Hematopoietic multipotent progenitor cell (in vitro differentiated cells): ENCODE data around the gene SMARCD2. TPM values are rescaled to one million over a fixed set of nuclear protein-coding genes. Genes with fewer than 3 reads are reported as not detected.

Experiments used
- DNase-seq, 3 donors: peaks; one replicate each; pipeline ENCODE4 v3.0.0-alpha.2; 2011 to 2015; ENCODE audit warnings: low read depth in 2 of 3, low spot score in 2 of 3
- total RNA-seq: library from RNA; depleted of rRNA; stranded (reverse); fragments of >200 nt; gene quantifications from one replicate; pipeline ENCODE4 v1.2.3, GENCODE V29; 2012

SMARCD2 gene
- total RNA-seq, 1 donor, result 211 TPM

DNA sequence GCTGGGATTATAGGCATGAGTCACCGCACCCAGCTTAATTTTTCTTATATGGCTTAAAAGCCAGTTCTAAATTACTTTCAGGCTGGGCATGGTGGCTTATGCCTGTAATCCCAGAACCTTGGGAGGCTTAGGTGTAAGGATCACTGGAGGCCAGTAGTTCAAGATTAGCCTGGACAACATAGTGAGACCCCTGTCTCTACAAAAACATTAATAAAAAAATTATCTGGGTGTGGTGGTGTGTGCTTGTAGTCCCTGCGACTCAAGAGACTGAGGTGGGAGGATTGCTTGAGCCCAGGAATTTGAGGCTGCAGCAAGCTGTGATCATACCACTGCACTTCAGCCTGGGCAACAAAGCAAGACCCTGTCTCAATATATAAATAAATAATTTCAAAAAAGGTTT, 10.8 kb upstream of the SMARCD2 start:
- no peak for DNase-seq

DNA sequence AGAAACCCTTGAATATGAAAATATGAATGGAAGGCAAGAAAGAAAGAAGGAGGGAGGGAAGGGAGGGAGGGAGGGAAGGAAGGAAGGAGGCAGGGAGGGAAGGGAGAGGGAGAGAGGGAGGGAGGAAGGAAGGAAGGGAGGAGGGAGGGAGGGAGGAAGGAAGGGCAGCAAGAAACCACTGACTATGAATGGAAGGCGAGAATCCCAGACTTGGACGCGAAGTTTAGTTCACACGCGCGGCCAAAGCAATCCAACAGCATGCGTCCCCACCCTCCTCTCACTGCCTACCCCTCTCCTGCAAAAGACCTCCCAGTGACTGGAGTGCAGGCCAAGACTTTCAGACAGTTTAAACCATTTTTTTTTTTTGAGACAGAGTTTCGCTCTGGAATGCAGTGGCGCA, 7.9 kb upstream of the SMARCD2 start:
- DNase-seq, result no peak

DNA sequence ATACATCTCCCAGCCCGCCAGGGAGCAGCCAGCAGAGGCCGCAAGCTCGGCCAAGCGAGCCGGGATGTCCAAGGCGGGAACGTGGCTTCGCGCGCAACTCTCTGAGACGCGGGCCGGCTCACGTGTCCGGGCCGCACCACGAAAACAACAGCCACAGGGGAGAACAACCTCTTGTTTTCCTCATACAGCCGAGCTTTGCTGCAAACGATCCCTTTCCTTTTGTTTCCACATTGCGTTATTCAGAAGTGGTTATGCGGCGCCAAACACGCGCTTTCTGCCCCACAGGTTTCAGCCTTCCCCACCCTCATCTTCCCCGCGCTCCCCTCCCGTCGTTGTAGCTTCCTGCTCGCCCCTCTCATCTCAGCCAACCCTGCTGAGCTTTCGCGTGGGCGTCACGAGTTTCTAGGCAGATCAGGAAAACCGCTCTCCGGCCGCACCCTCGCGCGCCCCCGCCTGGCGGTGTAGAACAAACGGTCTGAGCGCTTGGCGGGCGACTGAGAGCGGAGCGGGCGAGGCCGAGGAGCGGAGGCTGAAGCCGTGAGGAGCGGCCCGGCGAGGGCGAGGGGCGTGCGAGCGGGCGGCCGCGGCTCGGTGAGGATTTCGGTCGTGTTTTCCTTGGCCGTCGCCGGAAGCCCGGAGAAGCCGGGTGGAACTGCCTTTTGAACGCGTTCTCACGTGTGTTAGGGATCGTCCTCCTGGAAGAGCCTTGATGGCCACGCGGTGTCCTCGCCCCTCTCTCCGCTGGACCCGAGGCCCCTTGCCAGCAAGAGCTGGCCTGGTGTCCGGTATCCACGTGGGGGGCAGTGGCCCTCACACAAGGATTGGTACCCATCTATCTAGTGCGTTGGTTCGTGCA, 6.6 kb upstream of the SMARCD2 start:
- peak; percentile 91 to 97 (median 96) for DNase-seq

DNA sequence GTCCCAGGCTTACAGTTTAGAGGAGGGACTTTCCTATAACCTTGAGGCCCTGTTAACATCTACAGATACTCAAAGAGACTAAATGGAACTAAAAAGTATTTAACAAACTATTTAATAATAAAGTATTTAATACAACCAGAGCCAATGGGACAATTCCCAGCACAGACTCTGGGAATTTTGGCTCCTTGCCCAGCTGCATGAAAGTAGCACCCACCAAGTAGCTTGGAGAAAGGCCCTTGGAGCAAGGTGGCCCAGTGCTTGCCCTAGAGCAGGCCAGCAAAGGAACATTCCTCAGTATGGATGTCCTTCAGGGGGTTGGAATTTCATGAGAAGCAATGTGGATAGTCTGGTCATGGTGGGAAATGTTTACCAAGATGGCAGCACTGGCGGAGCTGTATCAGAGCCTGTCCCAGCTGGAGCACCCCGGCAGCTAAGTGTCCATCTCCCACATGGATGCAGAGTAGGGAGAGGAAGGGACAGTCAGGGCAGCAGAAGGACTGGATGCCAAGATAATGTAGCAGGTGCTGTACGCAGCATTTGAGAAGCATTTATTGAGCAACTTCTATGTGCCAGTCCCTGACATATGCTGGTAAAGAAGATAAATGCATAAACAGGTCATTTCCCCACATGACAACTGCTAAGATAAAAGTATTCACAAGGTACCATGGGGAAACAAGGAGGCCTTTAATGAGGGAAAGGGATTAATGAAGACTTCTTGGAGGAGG, 5.2 kb upstream of the SMARCD2 start:
- no peak for DNase-seq

DNA sequence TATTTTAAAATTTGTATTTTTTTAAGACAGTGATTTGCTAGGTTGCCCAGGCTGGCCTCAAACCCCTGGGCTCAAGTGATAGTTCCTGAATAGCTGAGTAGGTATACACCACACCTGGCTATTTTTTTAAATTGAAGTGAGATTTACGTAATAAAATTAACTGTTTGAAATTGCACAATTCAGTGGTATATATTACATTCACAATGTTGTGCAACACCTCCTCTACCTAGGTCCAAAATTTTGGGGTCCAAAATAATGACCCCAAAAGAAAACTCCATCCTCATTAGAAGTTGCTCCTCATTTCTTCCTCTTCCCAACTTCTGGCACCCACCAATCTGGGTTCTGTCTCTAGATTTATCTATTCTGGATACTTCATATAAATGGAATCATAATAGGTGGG, 3.0 kb upstream of the SMARCD2 start:
- no peak for DNase-seq

DNA sequence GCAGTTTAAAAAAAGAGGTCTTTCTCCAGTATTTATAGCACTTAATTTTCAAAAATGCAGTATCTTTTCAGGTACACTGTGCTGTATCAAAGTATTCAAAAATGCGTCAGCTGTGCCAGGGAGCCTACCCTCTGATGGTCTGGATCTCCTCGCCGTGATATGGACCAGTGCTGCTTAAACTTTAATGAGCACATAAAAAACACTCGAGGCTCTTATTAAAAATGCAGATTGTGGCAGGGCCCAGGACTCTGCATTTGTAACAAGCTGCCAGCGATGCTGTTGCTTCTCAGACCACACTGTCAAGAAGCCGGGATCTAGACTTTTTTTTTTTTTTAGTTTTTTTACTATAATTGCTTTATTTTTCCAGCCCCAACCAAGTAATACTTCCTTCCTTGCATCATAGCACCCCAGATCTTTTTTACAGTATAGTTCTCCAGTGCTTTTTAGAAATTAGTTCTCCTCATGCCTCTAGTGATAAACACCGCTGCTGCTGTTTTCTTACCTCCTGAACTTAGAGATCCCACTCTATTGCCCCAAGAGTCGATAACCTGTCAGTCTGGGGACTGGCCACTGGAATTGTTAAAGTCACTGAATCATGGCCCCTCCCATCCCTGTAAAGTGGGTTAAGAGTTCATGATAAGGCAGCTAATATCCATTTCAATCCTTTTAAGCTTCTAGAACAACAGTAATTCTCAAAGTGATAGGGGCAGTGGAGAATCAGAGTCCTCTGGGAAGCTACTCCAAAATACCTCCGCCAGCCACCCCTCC, 1.6 kb upstream of the SMARCD2 start:
- DNase-seq, result no peak

DNA sequence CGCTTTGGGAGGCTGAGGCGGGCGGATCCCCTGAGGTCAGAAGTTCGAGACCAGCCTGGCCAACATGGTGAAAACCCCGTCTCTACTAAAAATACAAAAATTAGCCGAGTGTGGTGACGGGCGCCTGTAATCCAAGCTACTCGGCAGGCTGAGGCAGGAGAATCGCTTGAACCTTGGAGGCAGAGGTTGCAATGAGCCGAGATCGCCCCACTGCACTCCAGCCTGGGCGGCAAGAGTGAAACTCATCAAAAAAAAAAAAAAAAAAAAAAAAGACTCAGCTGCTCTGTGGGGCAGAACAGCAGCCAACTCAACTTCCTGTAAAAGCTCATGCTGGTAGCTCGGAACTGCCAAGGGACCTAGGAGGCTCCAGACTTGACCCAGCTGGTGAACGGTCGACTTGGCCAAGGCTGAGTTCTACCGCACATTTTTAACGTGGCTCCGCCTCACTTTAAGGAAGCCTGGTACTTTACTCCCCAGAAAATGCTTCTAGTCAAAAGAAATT, 953 bp upstream of the SMARCD2 start:
- DNase-seq, result peak in 2 of 3 donors; percentile 80

DNA sequence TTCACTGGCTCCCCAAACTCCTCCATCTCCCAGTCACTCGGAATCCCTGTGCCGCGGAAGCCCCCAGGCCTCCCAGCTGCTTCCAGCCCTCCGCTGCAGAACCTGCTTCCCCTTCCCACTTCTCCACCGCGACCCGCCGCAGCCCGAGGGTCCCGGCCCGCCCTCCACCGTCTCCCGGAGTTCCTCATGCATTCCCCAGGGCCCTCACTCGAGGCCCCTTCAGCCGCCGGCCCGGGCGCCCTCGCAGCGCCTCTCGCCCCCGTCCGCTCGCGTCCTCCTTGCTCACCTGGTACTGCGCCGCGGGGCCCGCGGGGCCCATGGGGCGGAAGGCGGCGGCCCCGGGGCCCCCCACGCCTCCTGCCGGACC, 329 bp downstream of the SMARCD2 start:
- DNase-seq, result no peak

DNA sequence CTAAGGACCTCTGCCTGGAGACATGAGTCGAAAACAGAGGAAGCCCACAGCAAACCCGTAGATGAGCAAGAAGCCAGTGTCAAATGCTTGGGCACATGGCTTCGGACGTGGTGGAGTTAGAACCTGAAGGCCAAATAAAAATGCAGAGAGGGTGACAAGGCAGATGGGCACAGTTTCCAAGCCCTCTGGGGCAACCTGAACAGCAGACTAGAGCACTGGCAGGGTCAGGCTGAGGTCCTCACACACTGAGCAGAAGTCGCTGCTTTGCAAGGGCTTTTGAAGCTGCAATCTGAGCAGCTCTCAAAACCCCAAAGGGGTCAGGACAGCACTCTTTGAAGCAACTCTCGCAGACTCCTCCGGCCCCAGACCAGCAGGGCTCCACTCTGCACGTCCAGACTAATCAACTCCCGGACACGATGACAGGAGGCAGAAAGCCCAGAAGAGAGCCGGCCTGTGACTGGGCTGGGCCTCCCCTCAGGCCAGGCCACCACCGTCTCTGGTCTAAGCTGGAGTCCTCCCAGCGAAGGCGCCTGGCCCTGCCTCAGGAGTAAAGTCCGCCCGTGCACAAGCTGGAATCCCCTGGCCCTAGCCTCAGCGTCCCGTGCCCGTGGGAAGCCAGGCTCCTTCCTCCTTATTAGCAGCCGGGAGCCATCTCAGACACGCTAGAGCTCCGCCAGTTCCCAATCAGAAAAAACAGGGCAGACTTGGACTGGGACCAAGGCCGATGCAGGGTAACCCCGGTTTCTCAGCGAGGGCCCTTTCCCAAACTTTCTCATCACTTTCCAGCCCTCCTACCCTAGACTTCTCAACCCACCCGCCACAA, 924 bp downstream of the SMARCD2 start:
- no peak for DNase-seq

DNA sequence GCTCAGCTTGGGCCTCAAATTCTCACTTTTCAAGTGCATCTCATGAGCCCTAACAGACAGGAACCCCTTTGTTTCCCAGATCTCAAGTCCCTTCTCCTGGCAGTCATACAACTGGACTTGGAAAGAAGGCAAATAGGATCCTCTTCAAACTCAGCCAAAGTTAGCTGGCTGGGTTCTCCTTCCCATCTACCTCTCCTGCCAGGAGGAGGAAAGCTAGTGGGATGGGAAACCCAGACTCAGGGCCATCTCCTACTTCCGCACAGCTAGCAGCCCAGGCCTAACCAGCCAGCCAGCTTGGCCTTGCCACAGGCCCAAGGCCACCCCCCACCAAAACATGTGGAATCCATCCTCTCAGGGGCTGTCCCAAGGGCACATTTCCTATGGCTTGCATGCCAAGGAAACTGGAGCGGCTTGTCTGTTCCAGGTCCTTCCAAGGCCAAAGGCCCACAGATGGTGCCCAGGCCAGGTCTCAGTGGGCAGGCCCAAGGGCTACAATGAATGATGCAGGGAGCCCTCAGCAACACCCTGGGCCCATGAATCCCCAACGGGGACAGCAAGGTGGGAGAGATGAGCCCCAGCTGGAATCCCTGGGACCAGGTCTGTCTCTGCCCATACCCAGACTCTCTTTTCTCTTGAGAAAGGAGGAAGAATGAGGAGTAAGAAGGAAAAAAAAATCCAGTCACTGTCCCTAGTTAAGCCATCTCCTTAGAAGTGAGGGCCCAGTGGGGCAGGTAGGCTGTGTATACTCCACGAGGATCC, 1.7 kb downstream of the SMARCD2 start:
- DNase-seq, result no peak

DNA sequence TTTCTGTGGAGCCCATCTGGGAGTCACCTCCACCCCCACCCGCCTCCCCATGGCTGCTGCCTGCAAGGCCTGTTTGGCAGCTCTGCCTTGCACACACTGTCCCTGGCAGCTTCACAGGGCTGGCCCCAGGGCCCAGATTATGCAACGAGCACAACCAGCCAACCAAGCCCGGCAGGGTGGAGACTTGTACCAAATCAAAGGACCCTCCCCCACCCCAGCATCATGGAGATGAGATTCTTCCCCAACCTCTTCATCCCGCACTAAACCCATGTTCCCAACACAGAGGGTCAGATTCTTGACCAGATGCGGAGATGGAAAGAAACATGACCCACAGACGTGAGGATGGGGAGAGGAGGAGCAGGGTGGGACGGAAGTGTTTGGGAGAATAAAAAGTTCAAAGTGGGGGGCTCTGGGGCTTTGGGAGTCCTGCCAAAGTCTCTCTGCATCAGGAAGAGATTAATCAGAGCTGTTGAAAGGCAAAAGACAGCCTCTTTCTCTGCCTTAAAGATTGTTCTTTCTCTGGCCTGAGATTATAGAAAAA, 3.8 kb downstream of the SMARCD2 start:
- DNase-seq, result peak in 1 of 3 donors; percentile 32

DNA sequence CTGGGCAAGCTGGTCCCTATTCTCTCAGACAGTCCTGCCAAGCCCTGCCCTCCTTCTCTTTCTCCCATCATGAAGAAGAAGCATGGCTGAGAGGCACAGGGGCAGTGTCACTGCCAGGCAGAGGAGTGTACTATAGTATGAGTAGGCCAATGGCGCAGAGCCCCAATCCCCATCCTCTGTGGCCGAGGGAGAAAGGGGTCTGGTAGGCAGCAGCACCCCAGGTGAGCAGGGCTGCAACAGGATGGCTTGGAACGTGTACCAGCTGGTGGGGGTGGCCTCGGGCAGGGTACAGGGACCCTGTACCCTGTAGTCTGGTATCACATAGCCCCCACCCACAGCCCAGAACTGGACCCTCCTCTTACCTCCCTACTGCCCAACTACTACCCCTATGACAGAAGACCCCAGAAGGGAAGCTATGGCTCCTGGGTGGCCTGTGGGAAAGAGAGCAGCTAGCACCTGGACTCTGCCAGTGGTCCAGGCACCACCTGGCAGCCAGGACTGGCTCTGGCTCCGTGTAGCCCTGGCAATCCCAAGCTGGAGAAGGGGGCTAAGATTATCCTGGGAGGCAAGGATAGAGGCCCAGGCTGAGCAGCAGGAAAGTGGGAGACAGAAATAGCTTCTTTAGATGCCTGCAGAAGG, 4.4 kb downstream of the SMARCD2 start:
- no peak for DNase-seq

DNA sequence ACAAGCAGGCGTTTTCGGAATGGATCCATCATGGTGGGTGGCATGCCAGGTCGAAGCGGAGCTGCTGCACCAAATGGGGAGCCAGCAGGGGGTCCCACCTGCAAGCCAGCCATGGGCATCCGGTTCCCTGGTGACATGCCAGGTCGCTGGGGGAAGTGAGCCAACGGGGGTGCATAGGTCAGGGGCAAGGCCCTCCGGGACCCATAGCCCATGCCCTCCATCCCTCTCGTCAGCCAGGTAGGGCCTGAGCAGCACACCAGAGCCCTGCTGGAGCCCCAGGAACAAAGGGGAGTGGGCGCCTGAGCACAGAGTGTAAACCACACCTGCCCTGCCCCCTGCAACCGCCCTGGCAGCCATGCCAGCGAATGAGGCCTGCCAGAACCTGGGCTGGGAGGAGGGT, 5.0 kb downstream of the SMARCD2 start:
- DNase-seq, result no peak

DNA sequence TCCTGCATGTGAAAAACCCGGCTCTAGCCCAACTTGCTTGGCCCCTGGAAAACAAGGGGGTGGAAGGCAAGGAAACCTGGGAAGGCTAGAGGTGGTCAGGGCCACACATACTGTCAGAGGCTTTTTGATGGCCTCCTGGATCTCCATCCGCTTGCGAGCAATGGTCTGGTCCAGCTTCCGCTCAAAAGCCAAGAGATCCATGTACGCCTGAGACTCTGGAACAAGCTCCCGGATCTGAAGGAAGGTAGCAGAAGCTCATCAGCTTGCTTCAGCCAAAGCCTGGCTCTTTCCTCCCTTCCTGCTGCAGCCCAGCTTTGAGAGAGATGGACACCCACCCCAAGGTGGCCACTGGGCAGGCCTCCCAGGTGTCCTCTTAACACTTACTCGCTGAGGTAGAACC, 5.7 kb downstream of the SMARCD2 start:
- DNase-seq, result no peak

DNA sequence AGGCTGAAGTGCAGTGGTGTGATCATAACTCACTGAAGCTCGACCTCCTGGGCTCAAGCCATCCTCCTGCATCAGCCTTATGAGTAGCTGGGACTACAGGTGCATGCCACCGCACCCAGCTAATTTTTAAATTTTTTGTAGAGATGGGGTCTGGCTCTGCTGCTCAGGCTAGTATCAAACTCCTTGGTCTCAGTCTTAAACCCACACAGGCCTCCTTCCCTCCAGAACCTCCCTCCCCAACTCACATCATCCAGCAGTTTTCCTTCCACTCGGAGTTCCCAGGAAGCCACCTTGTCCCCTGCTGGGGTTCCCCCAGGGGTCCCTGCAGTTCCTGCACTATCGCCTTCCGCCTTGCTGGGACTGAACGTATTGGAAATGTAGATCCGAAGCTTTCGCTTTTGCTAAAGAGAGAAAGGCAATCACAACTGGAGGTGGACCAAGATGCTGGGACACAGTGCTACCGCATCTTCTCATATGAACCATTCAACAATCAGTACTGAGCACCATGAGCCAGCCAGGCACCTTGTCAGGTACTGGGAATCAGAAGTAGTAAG, 7.2 kb downstream of the SMARCD2 start:
- no peak for DNase-seq

DNA sequence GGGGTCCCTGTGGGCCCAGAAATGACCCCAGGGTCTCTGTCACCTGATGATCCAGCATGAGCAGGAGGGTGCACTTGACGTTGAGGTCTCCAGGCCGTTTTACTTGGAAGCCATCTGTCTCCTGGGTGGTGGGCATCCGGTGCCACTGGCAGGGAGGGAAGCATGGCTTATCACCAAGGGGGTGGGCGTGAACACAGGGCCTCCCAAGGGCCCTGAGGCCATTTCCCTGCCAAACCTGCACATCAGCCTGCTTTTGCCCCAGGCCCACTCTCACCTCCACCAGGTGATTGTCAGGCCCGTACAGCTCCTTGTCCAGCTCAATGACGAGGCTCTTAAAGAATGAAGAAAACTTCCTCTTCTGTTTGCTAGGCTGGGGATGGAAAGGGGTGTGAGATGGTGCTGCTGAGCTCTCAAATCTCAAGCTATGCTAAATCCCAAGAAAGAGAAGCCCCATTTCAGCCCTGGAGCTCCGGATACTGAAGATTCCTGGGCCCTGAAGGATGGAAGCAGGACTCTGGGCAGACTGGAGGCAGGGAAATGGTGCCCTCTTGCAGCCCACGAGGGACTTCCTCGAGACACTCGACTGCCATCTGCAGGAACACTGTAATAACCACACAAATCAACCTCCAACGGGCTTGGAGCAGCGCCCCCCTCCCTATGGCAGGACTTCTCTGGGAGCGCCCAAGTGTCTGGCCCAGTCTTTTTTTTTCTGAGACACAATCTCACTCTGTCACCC, 7.9 kb downstream of the SMARCD2 start:
- peak in 2 of 3 donors; percentile 74 to 84 for DNase-seq

DNA sequence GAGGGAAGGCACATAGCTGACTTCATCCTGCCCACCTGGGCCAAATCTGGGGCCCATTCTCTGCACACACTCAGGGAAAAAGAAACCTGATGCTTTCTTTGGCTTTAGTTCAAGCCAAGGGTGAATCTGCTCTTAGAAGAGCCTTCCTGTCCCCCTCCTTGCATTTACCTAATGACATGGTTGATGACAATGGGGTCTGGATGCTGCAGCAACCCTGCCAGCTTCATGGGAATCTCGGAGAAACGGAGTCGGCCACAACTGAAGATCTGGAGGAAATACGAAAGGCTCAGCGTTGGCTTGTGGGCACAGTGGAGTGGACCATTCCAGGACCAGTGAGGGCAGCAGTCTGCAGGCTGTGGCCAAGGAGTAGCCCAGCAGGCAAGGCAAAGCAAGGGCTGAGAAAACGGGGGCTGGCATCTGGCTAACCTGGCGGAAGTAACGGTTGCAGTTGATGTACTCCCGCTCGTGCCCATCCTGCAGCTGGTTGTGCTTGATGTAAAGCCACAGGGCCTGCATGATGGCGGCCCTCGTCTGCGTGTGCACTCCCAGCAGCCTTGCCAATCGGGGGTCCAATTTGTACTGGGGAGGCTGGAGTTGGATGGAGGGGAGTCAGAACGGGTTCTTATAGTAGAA, 8.6 kb downstream of the SMARCD2 start:
- no peak for DNase-seq
